GM12878 (cell line): ENCODE results near the gene USP21.

Experiments used
- CHD2 ChIP-seq: IDR thresholded peaks from 2 replicates; pipeline ENCODE4 v1.6.1; 2011; ENCODE audit warnings: low read depth, low read length, improper control_type of control experiment, borderline replicate concordance
- CTCF ChIP-seq, 3 experiments: IDR thresholded peaks in 2 of 3; conservative IDR thresholded peaks in 1 of 3; 2 replicates each; pipeline ENCODE4 v1.5.1; 2011; ENCODE audit warnings: low read depth in 3 of 3, low read length in 3 of 3, mild to moderate bottlenecking in 3 of 3, control low read depth in 2 of 3, moderate library complexity in 2 of 3, inconsistent platforms in 1 of 3, mixed read lengths in 1 of 3; ENCODE audit not compliant: control insufficient read depth in 2 of 3, insufficient read depth in 1 of 3; ENCODE audit errors: extremely low read depth in 1 of 3
- IKZF1 ChIP-seq: fragments of 450-650 bp; conservative IDR thresholded peaks from 2 replicates; pipeline ENCODE4 v1.6.1; 2017; ENCODE audit warnings: antibody characterized with exemption, mild to moderate bottlenecking
- MXI1 ChIP-seq: fragments of 150-350 bp; IDR thresholded peaks from 2 replicates; pipeline ENCODE4 v1.6.1; 2011; ENCODE audit warnings: low read depth, mild to moderate bottlenecking, inconsistent platforms, low read length, improper control_type of control experiment
- POLR2AphosphoS5 ChIP-seq: IDR thresholded peaks from 2 replicates; pipeline ENCODE4 v1.6.1; 2011; ENCODE audit warnings: mild to moderate bottlenecking, low read length, inconsistent platforms
- REST ChIP-seq: IDR thresholded peaks from 2 replicates; pipeline ENCODE4 v1.6.1; 2012; ENCODE audit warnings: mild to moderate bottlenecking, low read depth, low read length
- ZSCAN29 ChIP-seq: fragments of 450-650 bp; IDR thresholded peaks from 2 replicates; pipeline ENCODE4 v1.6.1; 2017; ENCODE audit warnings: mild to moderate bottlenecking, moderate library complexity

GRCh38 chr1:161163793-161164192 is 4.5 kb downstream of the USP21 start:
- TF ChIP-seq CHD2, result no peak
- TF ChIP-seq POLR2AphosphoS5, result no peak
- no peak for TF ChIP-seq REST
- TF ChIP-seq MXI1, result no peak
- TF ChIP-seq ZSCAN29, result no peak
- TF ChIP-seq CTCF (IDR thresholded peaks at IDR 0.05 in 2 of 3, conservative IDR thresholded peaks at IDR 0.05 in 1 of 3; ENCODE audit: control insufficient read depth in 2 of 3, extremely low read depth in 1 of 3, insufficient read depth in 1 of 3, low read depth in 3 of 3, low read length in 3 of 3), result no peak
- TF ChIP-seq IKZF1, result no peak
